Central memory CD8-positive, alpha-beta T cell (primary cell): ENCODE measurements around the gene WDR33.
"Not testable (repeated sequence)": the region's sequence is repeated elsewhere in the genome, so short reads cannot be mapped to it uniquely, and the experiment has no call there.

Experiments
- ATAC-seq: fragments of 150-1000 bp; cut with Tn5 transposase; replicated peaks from 2 replicates; pipeline ENCODE4 v1.10.0; 2022; ENCODE audit warnings: mild to moderate bottlenecking, moderate FRiP score, moderate number of reproducible peaks; ENCODE audit not compliant: poor library complexity, severe bottlenecking; ENCODE audit errors: extremely low read depth
- DNase-seq, 2 donors: peaks; one replicate each; pipeline ENCODE4 v3.0.0; 2021; ENCODE audit warnings: low spot score in 2 of 2
- H3K27ac Mint-ChIP-seq: one replicate; pipeline ENCODE4 v1.8.0; 2022; ENCODE audit warnings: low read depth, mild to moderate bottlenecking, moderate library complexity, mixed read lengths
- H3K27me3 Mint-ChIP-seq: one replicate; pipeline ENCODE4 v1.8.0; 2022; ENCODE audit warnings: mixed read lengths
- H3K36me3 Mint-ChIP-seq: one replicate; pipeline ENCODE4 v1.8.0; 2022; ENCODE audit warnings: mild to moderate bottlenecking, moderate library complexity, mixed read lengths; ENCODE audit not compliant: insufficient read depth
- H3K4me1 Mint-ChIP-seq: one replicate; pipeline ENCODE4 v1.8.0; 2022; ENCODE audit warnings: mixed read lengths
- H3K4me3 Mint-ChIP-seq: one replicate; pipeline ENCODE4 v1.8.0; 2022; ENCODE audit warnings: mild to moderate bottlenecking, moderate library complexity, mixed read lengths
- H3K9me3 Mint-ChIP-seq: one replicate; pipeline ENCODE4 v1.8.0; 2022; ENCODE audit warnings: mixed read lengths

Gene WDR33

GRCh38 chr2:127770973-127771735 lies 39.8 kb downstream of the WDR33 start:
- DNase-seq, result no peak
- Mint-ChIP-seq H3K27ac (no peak overlapping the region), H3K27me3 (no peaks in the 10 kb centered on the region), H3K4me3 (no peak overlapping the region), H3K36me3 (peaks cover 31% of the 10 kb centered on the region), H3K9me3 (no peaks in the 10 kb centered on the region), H3K4me1 (peaks cover 31% of the 10 kb centered on the region)
- ATAC-seq, result no peak

GRCh38 chr2:127770534-127770933 lies 40.4 kb downstream of the WDR33 start:
- H3K27me3 Mint-ChIP-seq, DNase-seq, H3K27ac Mint-ChIP-seq, H3K9me3 Mint-ChIP-seq, ATAC-seq, H3K4me3 Mint-ChIP-seq: not testable (repeated sequence)
- Mint-ChIP-seq H3K36me3 (peaks cover 31% of the 10 kb centered on the region), H3K4me1 (peaks cover 25% of the 10 kb centered on the region)

- peak overlapping the region; percentile 88 for H3K27ac Mint-ChIP-seq
- H3K36me3 Mint-ChIP-seq, result peaks cover 39% of the 10 kb centered on the region
Measured at GRCh38 chr2:127769587-127769986, 41.4 kb downstream of the WDR33 start.

GRCh38 chr2:127768775-127769479 lies 42.0 kb downstream of the WDR33 start:
- H3K4me3 Mint-ChIP-seq, result no peak overlapping the region
- peak overlapping the region; percentile 88 for H3K27ac Mint-ChIP-seq
- no peaks in the 10 kb centered on the region for H3K9me3 Mint-ChIP-seq
- H3K36me3 Mint-ChIP-seq, result peaks cover 43% of the 10 kb centered on the region
- no peak for DNase-seq
- no peaks in the 10 kb centered on the region for H3K27me3 Mint-ChIP-seq
- no peak for ATAC-seq
- H3K4me1 Mint-ChIP-seq, result peaks cover 16% of the 10 kb centered on the region

More at GRCh38 chr2:127769587-127769986, 41.4 kb downstream of the WDR33 start:
- no peaks in the 10 kb centered on the region for H3K27me3 Mint-ChIP-seq
- no peak for ATAC-seq
- DNase-seq, result no peak
- peaks cover 19% of the 10 kb centered on the region for H3K4me1 Mint-ChIP-seq
- H3K4me3 Mint-ChIP-seq, result no peak overlapping the region
- no peaks in the 10 kb centered on the region for H3K9me3 Mint-ChIP-seq

- Mint-ChIP-seq H3K9me3 (no peaks in the 10 kb centered on the region), H3K4me1 (peaks cover 5% of the 10 kb centered on the region), H3K27me3 (no peaks in the 10 kb centered on the region), H3K27ac (no peak overlapping the region), H3K4me3 (no peak overlapping the region), H3K36me3 (peaks cover 60% of the 10 kb centered on the region)
- DNase-seq (no peak), ATAC-seq (no peak)
Measured at GRCh38 chr2:127763776-127764175, 47.2 kb downstream of the WDR33 start.

GRCh38 chr2:127762846-127763245 lies 48.1 kb downstream of the WDR33 start:
- Mint-ChIP-seq H3K4me1 (peaks cover 5% of the 10 kb centered on the region), H3K4me3 (no peak overlapping the region), H3K27ac (no peak overlapping the region), H3K9me3 (no peaks in the 10 kb centered on the region), H3K36me3 (peaks cover 57% of the 10 kb centered on the region), H3K27me3 (no peaks in the 10 kb centered on the region)
- ATAC-seq (no peak), DNase-seq (no peak)

- Mint-ChIP-seq H3K4me3 (no peak overlapping the region), H3K36me3 (peaks cover 54% of the 10 kb centered on the region), H3K9me3 (no peaks in the 10 kb centered on the region), H3K4me1 (peaks cover 5% of the 10 kb centered on the region), H3K27me3 (no peaks in the 10 kb centered on the region), H3K27ac (no peak overlapping the region)
- DNase-seq, result no peak
- no peak for ATAC-seq
Measured at GRCh38 chr2:127762441-127762840, 48.5 kb downstream of the WDR33 start.

- H3K9me3 Mint-ChIP-seq, result no peaks in the 10 kb centered on the region
- ATAC-seq (no peak), DNase-seq (no peak)
- H3K4me1 Mint-ChIP-seq, result no peaks in the 10 kb centered on the region
- H3K4me3 Mint-ChIP-seq, result no peak overlapping the region
- H3K36me3 Mint-ChIP-seq, result peaks cover 41% of the 10 kb centered on the region
- no peaks in the 10 kb centered on the region for H3K27me3 Mint-ChIP-seq
- no peak overlapping the region for H3K27ac Mint-ChIP-seq
Measured at GRCh38 chr2:127759931-127760330, 51.0 kb downstream of the WDR33 start.

GRCh38 chr2:127754186-127754585 lies 56.8 kb downstream of the WDR33 start:
- H3K4me3 Mint-ChIP-seq, result no peak overlapping the region
- peaks cover 17% of the 10 kb centered on the region for H3K36me3 Mint-ChIP-seq
- H3K4me1 Mint-ChIP-seq, result no peaks in the 10 kb centered on the region
- ATAC-seq (no peak), DNase-seq (no peak)
- H3K9me3 Mint-ChIP-seq, result no peaks in the 10 kb centered on the region
- H3K27me3 Mint-ChIP-seq, result no peaks in the 10 kb centered on the region
- H3K27ac Mint-ChIP-seq, result no peak overlapping the region

- Mint-ChIP-seq H3K4me3 (no peak overlapping the region), H3K27me3 (no peaks in the 10 kb centered on the region), H3K4me1 (peaks cover under 1% of the 10 kb centered on the region), H3K27ac (no peak overlapping the region), H3K36me3 (peaks cover 14% of the 10 kb centered on the region), H3K9me3 (no peaks in the 10 kb centered on the region)
- DNase-seq (no peak), ATAC-seq (no peak)
Measured at GRCh38 chr2:127753374-127753773, 57.6 kb downstream of the WDR33 start.

- H3K4me3 Mint-ChIP-seq, H3K4me1 Mint-ChIP-seq, H3K27me3 Mint-ChIP-seq, H3K9me3 Mint-ChIP-seq, H3K27ac Mint-ChIP-seq, DNase-seq: not testable (repeated sequence)
- ATAC-seq, result peak; percentile 36
- peaks cover 19% of the 10 kb centered on the region for H3K36me3 Mint-ChIP-seq
Measured at GRCh38 chr2:127749537-127749936, 61.4 kb downstream of the WDR33 start.

- peaks cover 19% of the 10 kb centered on the region for H3K36me3 Mint-ChIP-seq
- no peak overlapping the region for H3K27ac Mint-ChIP-seq
- H3K4me3 Mint-ChIP-seq, result no peak overlapping the region
- no peak for ATAC-seq
- no peaks in the 10 kb centered on the region for H3K9me3 Mint-ChIP-seq
- H3K27me3 Mint-ChIP-seq, result no peaks in the 10 kb centered on the region
- DNase-seq, result no peak
- peaks cover 10% of the 10 kb centered on the region for H3K4me1 Mint-ChIP-seq
Measured at GRCh38 chr2:127747621-127748020, 63.4 kb downstream of the WDR33 start.

- Mint-ChIP-seq H3K4me3 (no peak overlapping the region), H3K27ac (peak overlapping the region; percentile 79), H3K9me3 (no peaks in the 10 kb centered on the region), H3K27me3 (no peaks in the 10 kb centered on the region), H3K36me3 (peaks cover 22% of the 10 kb centered on the region), H3K4me1 (peaks cover 19% of the 10 kb centered on the region)
- peak; percentile 24 for ATAC-seq
- no peak for DNase-seq
Measured at GRCh38 chr2:127743477-127744026, 67.4 kb downstream of the WDR33 start.
